T-helper 2 cell (primary cell): ENCODE measurements around the gene BHLHA15.

ENCODE experiments used
- DNase-seq, 5 experiments: peaks; one replicate each; pipeline versions ENCODE4 v3.0.0 to v3.0.0-alpha.2; 2012 to 2022

The BHLHA15 gene

GRCh38 chr7:98244871-98245270, 33.6 kb downstream of the BHLHA15 start:
- DNase-seq: no peak

- DNase-seq: no peak
Measured at GRCh38 chr7:98248156-98248555, 36.9 kb downstream of the BHLHA15 start.

GRCh38 chr7:98249106-98249505, 37.9 kb downstream of the BHLHA15 start:
- DNase-seq: no peak

- peak in 3 of 5 experiments; percentile 27 to 84 (median 38) for DNase-seq
Measured at GRCh38 chr7:98250789-98251188, 39.5 kb downstream of the BHLHA15 start.

GRCh38 chr7:98251231-98251600, 40.0 kb downstream of the BHLHA15 start:
- DNase-seq: peak in 3 of 5 experiments; percentile 18 to 83 (median 54)

- peak; percentile 82 to 93 (median 84) for DNase-seq
Measured at GRCh38 chr7:98251601-98252424, 40.6 kb downstream of the BHLHA15 start, which contains the start of gene TECPR1. Gene TECPR1, minus strand, starts transcription at chr7:98252232. Its CDS starts 6,086 bp downstream, at chr7:98246146.

- DNase-seq: no peak
Measured at GRCh38 chr7:98252425-98253054, 41.3 kb downstream of the BHLHA15 start.

- no peak for DNase-seq
Measured at GRCh38 chr7:98254516-98254915, 43.3 kb downstream of the BHLHA15 start.

GRCh38 chr7:98254951-98255610, 43.8 kb downstream of the BHLHA15 start:
- peak in 1 of 5 experiments; percentile 74 for DNase-seq

- DNase-seq: no peak
Measured at GRCh38 chr7:98256431-98256830, 45.2 kb downstream of the BHLHA15 start.

GRCh38 chr7:98257701-98258100, 46.5 kb downstream of the BHLHA15 start:
- DNase-seq: no peak
